ENCODE results near the gene ABCC2.

Gene ABCC2

DNA sequence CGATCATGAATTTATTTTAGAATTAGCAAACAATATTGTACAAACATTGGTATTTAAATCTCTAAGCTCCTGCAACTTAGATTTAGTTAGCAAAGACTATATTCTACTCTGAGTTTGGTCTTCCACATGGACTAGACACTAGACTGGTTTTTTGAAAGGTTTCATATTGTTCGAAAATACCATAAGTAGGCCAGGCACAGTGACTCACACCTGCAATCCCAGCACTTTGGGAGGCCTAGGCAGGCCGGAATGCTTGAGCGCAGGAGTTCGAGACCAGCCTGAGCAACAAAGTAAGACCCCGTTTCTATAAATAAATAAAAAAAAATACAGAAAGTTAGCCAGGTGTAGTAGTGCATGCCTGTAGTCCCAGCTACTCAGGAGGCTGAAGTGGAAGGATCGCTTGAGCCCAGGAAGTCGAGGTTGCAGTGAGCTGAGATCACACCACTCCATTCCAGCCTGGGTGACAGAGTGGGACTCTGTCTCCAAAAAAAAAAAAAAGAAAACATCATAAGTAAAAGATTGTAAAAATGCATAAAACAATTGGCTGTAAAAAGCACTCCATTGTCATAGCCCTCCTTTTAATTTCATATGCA, 73.1 kb downstream of the ABCC2 start:
- ATAC-seq (ENCODE audit: insufficient read depth, low read depth) (no peak), DNase-seq (no peak)
- H4K20me1 ChIP-seq (ENCODE audit: insufficient read depth, low read length): peaks cover 6% of the 10 kb centered on the region; the same call in 1 of the 2 replicates
- no peak overlapping the region for H3K27ac ChIP-seq (ENCODE audit: low read length)
- no peaks in the 10 kb centered on the region for H3K36me3 ChIP-seq (ENCODE audit: insufficient read depth, low read length)
- H3K79me2 ChIP-seq (ENCODE audit: insufficient read depth, low read length): no peaks in the 10 kb centered on the region
- no peak for TF ChIP-seq EZH2 (IDR thresholded peaks at IDR 0.05; ENCODE audit: borderline replicate concordance, low read depth, low read length, severe bottlenecking)
- TF ChIP-seq, protein P1, sequence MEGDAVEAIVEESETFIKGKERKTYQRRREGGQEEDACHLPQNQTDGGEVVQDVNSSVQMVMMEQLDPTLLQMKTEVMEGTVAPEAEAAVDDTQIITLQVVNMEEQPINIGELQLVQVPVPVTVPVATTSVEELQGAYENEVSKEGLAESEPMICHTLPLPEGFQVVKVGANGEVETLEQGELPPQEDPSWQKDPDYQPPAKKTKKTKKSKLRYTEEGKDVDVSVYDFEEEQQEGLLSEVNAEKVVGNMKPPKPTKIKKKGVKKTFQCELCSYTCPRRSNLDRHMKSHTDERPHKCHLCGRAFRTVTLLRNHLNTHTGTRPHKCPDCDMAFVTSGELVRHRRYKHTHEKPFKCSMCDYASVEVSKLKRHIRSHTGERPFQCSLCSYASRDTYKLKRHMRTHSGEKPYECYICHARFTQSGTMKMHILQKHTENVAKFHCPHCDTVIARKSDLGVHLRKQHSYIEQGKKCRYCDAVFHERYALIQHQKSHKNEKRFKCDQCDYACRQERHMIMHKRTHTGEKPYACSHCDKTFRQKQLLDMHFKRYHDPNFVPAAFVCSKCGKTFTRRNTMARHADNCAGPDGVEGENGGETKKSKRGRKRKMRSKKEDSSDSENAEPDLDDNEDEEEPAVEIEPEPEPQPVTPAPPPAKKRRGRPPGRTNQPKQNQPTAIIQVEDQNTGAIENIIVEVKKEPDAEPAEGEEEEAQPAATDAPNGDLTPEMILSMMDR (IDR thresholded peaks at IDR 0.05; ENCODE audit: borderline replicate concordance, extremely low read depth, low read length, poor library complexity, severe bottlenecking): no peak
- H3K4me2 ChIP-seq (ENCODE audit: insufficient read depth, low read length): no peak overlapping the region
- no peak overlapping the region for H3K9ac ChIP-seq (ENCODE audit: low read depth, low read length)
- H3K27me3 ChIP-seq (ENCODE audit: insufficient read depth, low read length, poor library complexity): peaks cover 23% of the 10 kb centered on the region
- no peak overlapping the region for H2AFZ ChIP-seq (ENCODE audit: low read depth, low read length)
- no peak overlapping the region for H3K4me3 ChIP-seq (ENCODE audit: low read depth in 1 of 2, low read length in 2 of 2)
- no peaks in the 10 kb centered on the region for H3K4me1 ChIP-seq (ENCODE audit: insufficient read depth, low read length)
- H3K9me3 ChIP-seq (ENCODE audit: insufficient read depth, low read length, severe bottlenecking): no peaks in the 10 kb centered on the region

DNA sequence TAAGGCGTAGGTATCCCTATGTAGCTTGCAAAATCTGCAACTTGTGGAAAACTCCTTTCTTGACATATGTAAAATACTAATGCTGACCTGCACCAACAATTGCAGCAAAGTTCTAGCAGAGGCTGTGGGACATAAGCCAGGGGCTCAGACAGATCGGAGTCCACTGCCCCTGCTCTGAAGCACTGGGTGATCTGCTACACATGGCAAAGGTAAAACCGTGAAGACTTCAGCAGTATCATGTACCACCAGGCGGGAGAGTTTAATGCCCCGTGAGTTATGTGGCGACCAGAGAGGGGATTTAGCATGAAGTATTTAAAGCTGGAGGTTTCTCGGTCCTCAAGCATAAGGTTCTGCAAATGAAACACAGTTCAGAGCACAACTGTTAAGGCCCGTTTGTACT, 76.4 kb downstream of the ABCC2 start:
- no peak for ATAC-seq (ENCODE audit: insufficient read depth, low read depth)
- H3K4me2 ChIP-seq (ENCODE audit: insufficient read depth, low read length): no peak overlapping the region
- TF ChIP-seq, protein P1 (IDR thresholded peaks at IDR 0.05; ENCODE audit: borderline replicate concordance, extremely low read depth, low read length, poor library complexity, severe bottlenecking): no peak
- no peak for TF ChIP-seq EZH2 (IDR thresholded peaks at IDR 0.05; ENCODE audit: borderline replicate concordance, low read depth, low read length, severe bottlenecking)

DNA sequence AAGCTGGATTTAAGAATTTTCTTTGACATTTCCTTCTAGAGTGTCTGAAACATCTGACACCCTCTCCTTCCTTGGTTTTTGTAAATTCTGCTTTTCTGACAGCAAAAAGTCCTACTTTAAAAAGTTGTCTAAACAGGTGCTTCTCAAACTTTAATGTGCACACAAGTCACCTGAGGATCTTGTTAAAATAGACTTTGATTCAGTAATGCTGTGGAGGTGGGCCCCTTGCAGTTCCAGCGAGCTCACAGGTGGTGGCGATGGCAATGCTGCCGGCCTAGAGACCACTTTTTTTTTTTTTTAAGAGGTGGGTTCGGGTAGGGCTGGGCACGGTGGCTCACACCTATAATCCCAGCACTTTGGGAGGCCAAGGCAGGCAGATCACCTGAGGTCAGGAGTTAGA, 77.1 kb downstream of the ABCC2 start:
- Histone ChIP-seq H3K4me1 (ENCODE audit: insufficient read depth, low read length) (no peaks in the 10 kb centered on the region), H2AFZ (ENCODE audit: low read depth, low read length) (no peak overlapping the region), H3K27ac (ENCODE audit: low read length) (no peak overlapping the region), H3K27me3 (ENCODE audit: insufficient read depth, low read length, poor library complexity) (peaks cover 35% of the 10 kb centered on the region), H3K9ac (ENCODE audit: low read depth, low read length) (no peak overlapping the region), H3K4me2 (ENCODE audit: insufficient read depth, low read length) (no peak overlapping the region), H4K20me1 (ENCODE audit: insufficient read depth, low read length) (peaks cover 6% of the 10 kb centered on the region; the same call in 1 of the 2 replicates), H3K4me3 (ENCODE audit: low read depth in 1 of 2, low read length in 2 of 2) (no peak overlapping the region), H3K36me3 (ENCODE audit: insufficient read depth, low read length) (no peaks in the 10 kb centered on the region), H3K79me2 (ENCODE audit: insufficient read depth, low read length) (no peaks in the 10 kb centered on the region), H3K9me3 (ENCODE audit: insufficient read depth, low read length, severe bottlenecking) (no peaks in the 10 kb centered on the region)
- TF ChIP-seq, protein P1 (IDR thresholded peaks at IDR 0.05; ENCODE audit: borderline replicate concordance, extremely low read depth, low read length, poor library complexity, severe bottlenecking): peak; percentile 59
- TF ChIP-seq EZH2 (IDR thresholded peaks at IDR 0.05; ENCODE audit: borderline replicate concordance, low read depth, low read length, severe bottlenecking): no peak
- DNase-seq (peak; percentile 36), ATAC-seq (ENCODE audit: insufficient read depth, low read depth) (peak; percentile 66)

More for the DNA sequence above, 76.4 kb downstream of the ABCC2 start:
- Histone ChIP-seq H3K27me3 (ENCODE audit: insufficient read depth, low read length, poor library complexity) (peaks cover 35% of the 10 kb centered on the region), H3K4me1 (ENCODE audit: insufficient read depth, low read length) (no peaks in the 10 kb centered on the region), H3K79me2 (ENCODE audit: insufficient read depth, low read length) (no peaks in the 10 kb centered on the region), H3K9ac (ENCODE audit: low read depth, low read length) (no peak overlapping the region), H4K20me1 (ENCODE audit: insufficient read depth, low read length) (peaks cover 6% of the 10 kb centered on the region; the same call in 1 of the 2 replicates), H3K4me3 (ENCODE audit: low read depth in 1 of 2, low read length in 2 of 2) (no peak overlapping the region), H3K27ac (ENCODE audit: low read length) (no peak overlapping the region), H3K9me3 (ENCODE audit: insufficient read depth, low read length, severe bottlenecking) (no peaks in the 10 kb centered on the region), H3K36me3 (ENCODE audit: insufficient read depth, low read length) (no peaks in the 10 kb centered on the region), H2AFZ (ENCODE audit: low read depth, low read length) (no peak overlapping the region)
- no peak for DNase-seq
